ENCODE results near the gene SLC5A9.

Gene SLC5A9

DNA sequence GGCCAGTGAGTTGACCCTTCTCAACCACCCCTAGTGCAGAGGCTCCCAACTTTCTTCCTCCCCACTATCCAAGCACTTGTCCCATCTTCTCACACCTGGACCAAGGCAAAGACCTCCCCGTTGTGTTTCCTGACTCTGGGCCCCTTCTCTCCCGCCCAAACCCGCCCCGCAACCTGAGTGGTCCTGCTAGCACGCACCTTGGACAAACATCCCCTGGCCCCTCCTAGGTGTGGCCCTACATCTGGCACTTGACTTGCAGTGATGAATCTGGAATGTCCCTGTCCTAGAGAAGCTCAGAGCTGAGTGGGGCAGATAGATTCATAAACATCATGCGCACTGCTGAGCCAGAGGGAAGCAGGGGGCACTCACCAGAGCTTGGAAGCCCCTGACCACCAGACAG, 2.3 kb downstream of the SLC5A9 start:
- no peak for DNase-seq (ENCODE audit: extremely low spot score)
- no peak for TF ChIP-seq CTCF (IDR thresholded peaks at IDR 0.05; ENCODE audit: control extremely low read depth, extremely low read depth, low read depth, missing control alignments)
- CTCF ChIA-PET: interaction anchor here (1.3 kb wide), 2 partner anchors 11 to 21 kb away, joined by 3 read pairs; no protein-coding TSS in a partner anchor
- POLR2A ChIA-PET: no interaction called here

GRCh38 chr1:48225579-48225978, 3.1 kb downstream of the SLC5A9 start:
- POLR2A ChIA-PET: no interaction called here
- no peak for DNase-seq (ENCODE audit: extremely low spot score)
- CTCF ChIA-PET: interaction anchor here (0.8 to 1.3 kb wide), 3 partner anchors 10 to 38 kb away, joined by 3 read pairs; no protein-coding TSS in a partner anchor
- TF ChIP-seq CTCF (IDR thresholded peaks at IDR 0.05; ENCODE audit: control extremely low read depth, extremely low read depth, low read depth, missing control alignments): no peak

DNA sequence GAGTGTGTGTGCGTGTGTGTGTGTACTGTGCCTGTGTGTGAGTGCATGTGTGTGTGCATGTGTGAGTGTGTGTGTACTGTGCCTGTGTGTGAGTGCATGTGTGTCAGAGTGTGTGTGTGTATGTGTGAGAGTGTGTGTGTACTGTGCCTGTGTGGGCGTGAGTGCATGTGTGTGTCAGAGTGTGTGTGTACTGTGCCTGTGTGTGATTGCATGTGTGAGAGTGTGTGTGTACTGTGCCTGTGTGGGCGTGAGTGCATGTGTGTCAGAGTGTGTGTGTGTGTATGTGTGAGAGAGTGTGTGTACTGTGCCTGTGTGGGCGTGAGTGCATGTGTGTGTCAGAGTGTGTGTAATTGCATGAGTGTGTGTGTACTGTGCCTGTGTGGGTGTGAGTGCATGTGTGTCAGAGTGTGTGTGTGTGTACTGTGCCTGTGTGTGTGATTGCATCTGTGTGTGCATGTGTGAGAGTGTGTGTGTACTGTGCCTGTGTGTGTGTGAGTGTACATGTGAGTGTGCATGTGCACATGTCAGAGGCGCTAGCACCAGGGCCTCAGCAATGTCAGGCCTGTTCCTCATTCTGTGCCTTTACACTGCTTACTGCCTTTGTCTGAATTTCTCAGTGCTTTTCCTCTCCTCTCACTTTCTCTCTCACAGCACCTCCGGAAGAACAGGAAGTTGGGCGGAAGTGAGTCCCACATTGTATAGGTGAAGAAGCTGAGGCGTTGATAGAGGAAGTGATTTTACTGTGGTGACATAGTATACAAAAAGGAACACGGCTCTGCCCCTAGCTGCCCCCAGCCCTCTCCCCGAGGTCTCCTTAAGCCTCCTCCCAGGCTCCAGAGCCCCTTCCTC, 4.9 kb downstream of the SLC5A9 start:
- DNase-seq (ENCODE audit: extremely low spot score): no peak
- no peak for TF ChIP-seq CTCF (IDR thresholded peaks at IDR 0.05; ENCODE audit: control extremely low read depth, extremely low read depth, low read depth, missing control alignments)
- CTCF ChIA-PET: interaction anchor here (1.0 kb wide), 1 partner anchor 134 kb away, joined by 3 read pairs; no protein-coding TSS in a partner anchor
- POLR2A ChIA-PET: no interaction called here

- TF ChIP-seq CTCF (IDR thresholded peaks at IDR 0.05; ENCODE audit: control extremely low read depth, extremely low read depth, low read depth, missing control alignments): no peak
- no peak for DNase-seq (ENCODE audit: extremely low spot score)
- ChIA-PET CTCF (interaction anchor here (1.0 kb wide), 1 partner anchor 135 kb away, joined by 3 read pairs; no protein-coding TSS in a partner anchor), POLR2A (no interaction called here)
These were observed 5.6 kb downstream of the SLC5A9 start for GRCh38 chr1:48228156-48228555.

- POLR2A ChIA-PET: no interaction called here
- no peak for DNase-seq (ENCODE audit: extremely low spot score)
- CTCF ChIA-PET: no interaction called here
- TF ChIP-seq CTCF (IDR thresholded peaks at IDR 0.05; ENCODE audit: control extremely low read depth, extremely low read depth, low read depth, missing control alignments): no peak
These were observed 6.8 kb downstream of the SLC5A9 start for GRCh38 chr1:48229317-48229716.

- no peak for DNase-seq (ENCODE audit: extremely low spot score)
- TF ChIP-seq CTCF (IDR thresholded peaks at IDR 0.05; ENCODE audit: control extremely low read depth, extremely low read depth, low read depth, missing control alignments): no peak
- ChIA-PET CTCF (interaction anchor here (0.9 to 1.3 kb wide), 2 partner anchors 9 to 28 kb away, joined by 3 read pairs; no protein-coding TSS in a partner anchor), POLR2A (no interaction called here)
These were observed 7.7 kb downstream of the SLC5A9 start for GRCh38 chr1:48230236-48230635.

All from GM10248 (cell line).